Breast epithelium (tissue), 3 donors: ENCODE results near the gene TOGARAM1.

Experiments
- CTCF ChIP-seq, 3 donors: fragments of 450-650 bp; IDR thresholded peaks; one replicate each; pipeline ENCODE4 v1.5.1; 2016 to 2017; ENCODE audit warnings: antibody characterized with exemption in 3 of 3, mild to moderate bottlenecking in 3 of 3, moderate library complexity in 3 of 3
- POLR2A ChIP-seq: fragments of 450-650 bp; IDR thresholded peaks from one replicate; pipeline ENCODE4 v1.6.1; 2016; ENCODE audit warnings: antibody characterized with exemption, mild to moderate bottlenecking, moderate library complexity
- POLR2AphosphoS5 ChIP-seq, 3 donors: sonication (generic); formaldehyde crosslinking; IDR thresholded peaks; one replicate each; pipeline ENCODE4 v1.6.1; 2017; ENCODE audit warnings: antibody characterized with exemption in 3 of 3

GRCh38 chr14:45073231-45073879, 111.4 kb downstream of the TOGARAM1 start:
- TF ChIP-seq CTCF (IDR thresholded peaks at IDR 0.05) (no peak), POLR2AphosphoS5 (IDR thresholded peaks at IDR 0.05) (no peak), POLR2A (no peak)
